HepG2 (cell line): Measurements from ENCODE around the gene CFD. TPM values are rescaled to one million over a fixed set of nuclear protein-coding genes. Genes with fewer than 3 reads are reported as not detected.

ENCODE experiments used
- ATAC-seq: fragments of 200-7000 bp; cut with Tn5 transposase; 3 replicates; pipeline ENCODE4 v1.9.1; 2020; ENCODE audit warnings: mild to moderate bottlenecking, moderate library complexity
- BruUV-seq: library from RNA; stranded (reverse); fragments of 400-500 nt; replicated peaks from 2 replicates; lab custom pipeline; 2021; lab: Mats Ljungman, UMichigan
- CTCF ChIA-PET: fragments of 300-600 bp; formaldehyde crosslinking; extraction: SDS; loops from one replicate; lab custom pipeline; 2021; ENCODE audit warnings: low total read pairs, inconsistent platforms, low intra/inter-chr PET ratio; lab: Yijun Ruan, JAX
- POLR2A ChIA-PET: fragments of 350-600 bp; sonication (Branson Sonifier 250); formaldehyde crosslinking; loops from one replicate; lab custom pipeline; 2020; ENCODE audit warnings: antibody characterized with exemption, inconsistent platforms; lab: Yijun Ruan, JAX
- DNase-seq: peaks from one replicate; pipeline ENCODE4 v3.0.0-alpha.2; 2015; ENCODE audit warnings: low spot score
- FAIRE-seq: peaks from 3 replicates; lab custom pipeline; 2011; peaks lifted over from hg19 to GRCh38; lab: Jason Lieb, UNC
- H2AFZ ChIP-seq: one replicate; pipeline ENCODE4 v1.6.1; 2011; ENCODE audit warnings: low read length, inconsistent platforms
- H3K27ac ChIP-seq: fragments of 300-600 bp; 3 replicates; pipeline ENCODE4 v1.8.0; 2011; ENCODE audit warnings: mixed run types, mild to moderate bottlenecking, mixed read lengths, low read length, inconsistent platforms; ENCODE audit not compliant: insufficient read depth; ENCODE audit errors: extremely low read length
- H3K27me3 ChIP-seq, 2 experiments: fragments of 200-600 bp in 1 of 2; 2 replicates in 1 of 2; 3 replicates in 1 of 2; pipeline versions ENCODE4 v1.6.0 to v1.8.0; 2011; ENCODE audit warnings: low read length in 2 of 2, mild to moderate bottlenecking in 2 of 2, moderate library complexity in 2 of 2, inconsistent platforms in 1 of 2; ENCODE audit not compliant: insufficient read depth in 2 of 2, control insufficient read depth in 1 of 2
- H3K36me3 ChIP-seq, 2 experiments: fragments of 200-600 bp in 1 of 2; replicated peaks in 1 of 2; 2 replicates in 1 of 2; 3 replicates in 1 of 2; pipeline versions ENCODE4 v1.5.1 to v1.8.0; 2011; ENCODE audit warnings: low read length in 2 of 2, inconsistent platforms in 1 of 2; ENCODE audit not compliant: insufficient read depth in 2 of 2, control insufficient read depth in 1 of 2
- H3K4me1 ChIP-seq: 2 replicates; pipeline ENCODE4 v1.5.1; 2012; ENCODE audit warnings: low read length, inconsistent platforms; ENCODE audit not compliant: insufficient read depth
- H3K4me2 ChIP-seq: 2 replicates; pipeline ENCODE4 v1.6.0; 2011; ENCODE audit warnings: low read depth, low read length, inconsistent platforms
- H3K4me3 ChIP-seq, 3 experiments: fragments of 200-600 bp in 1 of 3; sonication (generic), shearing (Covaris generic) in 1 of 3; replicated peaks in 1 of 3; 2 replicates each; pipeline ENCODE4 v1.5.1; 2011 to 2016; ENCODE audit warnings: low read length in 3 of 3, inconsistent platforms in 2 of 3, low read depth in 2 of 3, mild to moderate bottlenecking in 2 of 3, control low read depth in 1 of 3, mixed read lengths in 1 of 3; ENCODE audit not compliant: insufficient read depth in 1 of 3
- H3K79me2 ChIP-seq: one replicate; pipeline ENCODE4 v1.6.1; 2011; ENCODE audit warnings: low read length, inconsistent platforms; ENCODE audit not compliant: insufficient read depth
- H3K9ac ChIP-seq: 2 replicates; pipeline ENCODE4 v1.6.0; 2011; ENCODE audit warnings: mild to moderate bottlenecking, low read depth, low read length, inconsistent platforms; ENCODE audit not compliant: insufficient read depth
- H3K9me3 ChIP-seq: 2 replicates; pipeline ENCODE4 v1.5.1; 2012; ENCODE audit warnings: mild to moderate bottlenecking, low read length
- H4K20me1 ChIP-seq: 2 replicates; pipeline ENCODE4 v1.6.0; 2011; ENCODE audit warnings: inconsistent platforms, mild to moderate bottlenecking, low read length, moderate library complexity; ENCODE audit not compliant: insufficient read depth
- BATF2 ChIP-seq: sonication (generic); formaldehyde crosslinking; IDR thresholded peaks from 2 replicates; pipeline ENCODE4 v1.8.0; 2022; ENCODE audit warnings: mild to moderate bottlenecking, missing genetic modification reagents, moderate library complexity
- HDAC6 ChIP-seq: fragments of 200-600 bp; sonication (generic); IDR thresholded peaks from 2 replicates; pipeline ENCODE4 v1.7.0; 2017; ENCODE audit warnings: mild to moderate bottlenecking, antibody characterized with exemption, low read length, low read depth
- HNRNPL ChIP-seq: fragments of 200-400 bp; formaldehyde crosslinking; IDR thresholded peaks from 2 replicates; pipeline ENCODE4 v1.6.1; 2017; ENCODE audit warnings: mild to moderate bottlenecking, low read depth, low read length
- HOMEZ ChIP-seq: IDR thresholded peaks from 2 replicates; pipeline ENCODE4 v1.6.1; 2016; ENCODE audit warnings: low read depth
- KLF13 ChIP-seq: sonication (generic); formaldehyde crosslinking; IDR thresholded peaks from 2 replicates; pipeline ENCODE4 v1.4.0; 2020; ENCODE audit warnings: mild to moderate bottlenecking, missing genetic modification reagents
- MAX ChIP-seq: IDR thresholded peaks from 2 replicates; pipeline ENCODE4 v1.6.1; 2012; ENCODE audit warnings: inconsistent platforms
- MYPOP ChIP-seq: sonication (generic); formaldehyde crosslinking; IDR thresholded peaks from 2 replicates; pipeline ENCODE4 v1.8.1; 2023; ENCODE audit warnings: mild to moderate bottlenecking, moderate library complexity, missing genetic modification reagents
- NFIC ChIP-seq: IDR thresholded peaks from 2 replicates; pipeline ENCODE4 v1.6.1; 2012; ENCODE audit warnings: mild to moderate bottlenecking, low read length, inconsistent platforms
- POLR2AphosphoS2 ChIP-seq: IDR thresholded peaks from 2 replicates; pipeline ENCODE4 v1.6.1; 2011; ENCODE audit warnings: low read depth, low read length, improper control_type of control experiment
- RBAK ChIP-seq: sonication (generic); formaldehyde crosslinking; IDR thresholded peaks from 2 replicates; pipeline ENCODE4 v1.5.1; 2020; ENCODE audit warnings: mild to moderate bottlenecking, missing genetic modification reagents
- SOX13 ChIP-seq, 3 experiments: fragments of 450-650 bp in 1 of 3; sonication (generic) in 1 of 3; formaldehyde crosslinking in 1 of 3; IDR thresholded peaks in 2 of 3; conservative IDR thresholded peaks in 1 of 3; 2 replicates each; pipeline versions ENCODE4 v1.5.0 to v1.6.1; 2016 to 2020; ENCODE audit warnings: antibody characterized with exemption in 1 of 3, mild to moderate bottlenecking in 1 of 3, missing compliant biosample characterization in 1 of 3, missing genetic modification reagents in 1 of 3, moderate library complexity in 1 of 3
- TMF1 ChIP-seq: sonication (generic); formaldehyde crosslinking; IDR thresholded peaks from 2 replicates; pipeline ENCODE4 v1.8.1; 2022; ENCODE audit warnings: low read depth, missing genetic modification reagents
- ZFP90 ChIP-seq: sonication (generic); formaldehyde crosslinking; IDR thresholded peaks from 2 replicates; pipeline ENCODE4 v1.8.0; 2022; ENCODE audit warnings: missing genetic modification reagents, mild to moderate bottlenecking, inconsistent platforms, borderline replicate concordance
- ZNF230 ChIP-seq: sonication (generic); formaldehyde crosslinking; IDR thresholded peaks from 2 replicates; pipeline ENCODE4 v1.4.0; 2020; ENCODE audit warnings: mild to moderate bottlenecking, missing genetic modification reagents
- ZNF30 ChIP-seq: sonication (generic); formaldehyde crosslinking; IDR thresholded peaks from 2 replicates; pipeline ENCODE4 v1.5.0; 2020; ENCODE audit warnings: mild to moderate bottlenecking, missing genetic modification reagents
- ZNF512B ChIP-seq: sonication (generic); formaldehyde crosslinking; IDR thresholded peaks from 2 replicates; pipeline ENCODE4 v1.5.1; 2020; ENCODE audit warnings: missing genetic modification reagents, mild to moderate bottlenecking, borderline replicate concordance
- ZNF790 ChIP-seq: sonication (generic); formaldehyde crosslinking; IDR thresholded peaks from 2 replicates; pipeline ENCODE4 v1.8.0; 2022; ENCODE audit warnings: missing genetic modification reagents, mild to moderate bottlenecking, borderline replicate concordance
- WGBS: methylation state at CpG from one replicate; pipeline ENCODE4 v1.1.6; 2017; ENCODE audit warnings: low lambda C conversion rate; 5-methylcytosine and 5-hydroxymethylcytosine counted together
- in situ Hi-C: cut with HindIII; loops from 2 replicates; pipeline ENCODE4 v1.10.0; 2017; ENCODE audit warnings: low pct_unique_long_range_greater_than_20kb; ENCODE audit not compliant: extremely low pct_ligation_motif_present
- intact Hi-C: fragments of 100-400 bp; cut with micrococcal nuclease; formaldehyde crosslinking; loops from one replicate; pipeline ENCODE4 v1.10.0; 2022; ENCODE audit not compliant: unreplicated experiment
- polyA plus RNA-seq, 8 experiments: library from polyadenylated mRNA; depleted of rRNA in 3 of 8; stranded (reverse) in 7 of 8; unstranded in 1 of 8; fragments of >200 nt; fragmentation: Illumina TruSeq in 4 of 8; extraction: Trizol in 4 of 8; gene quantifications; 2 replicates each; pipeline versions ENCODE4 v1.2.1 to v1.2.3, GENCODE V29; 2011 to 2016; ENCODE audit warnings: low read depth in 4 of 8, missing spikeins in 1 of 8, mixed read lengths in 1 of 8; ENCODE audit not compliant: insufficient read depth in 1 of 8
- total RNA-seq, 5 experiments: library from RNA; depleted of rRNA; stranded (reverse); fragments of >200 nt; fragmentation: Illumina TruSeq; extraction: Trizol; gene quantifications; 2 replicates each; pipeline ENCODE4 v1.2.3, GENCODE V29; 2016; ENCODE audit warnings: low read depth in 1 of 5

CFD gene
- total and polyA plus RNA-seq, 2 of the 13 experiments (the other 11 are each of a cell fraction or from before 2014, with no cell fraction given), result 2.3 to 4.6 TPM

GRCh38 chr19:815079-815774 is 44.2 kb upstream of the CFD start:
- ATAC-seq (peak; percentile 20), DNase-seq (no peak), FAIRE-seq (no peak)
- Histone ChIP-seq H3K4me2 (no peak overlapping the region), H3K27ac (no peak overlapping the region), H3K27me3 (no peaks in the 10 kb centered on the region), H3K79me2 (no peaks in the 10 kb centered on the region), H3K4me1 (no peaks in the 10 kb centered on the region), H2AFZ (no peak overlapping the region), H3K9me3 (no peaks in the 10 kb centered on the region), H3K4me3 (no peak overlapping the region), H3K36me3 (peaks cover 7 to 18% of the 10 kb centered on the region in 2 experiments; a peak in 4 of 5 replicates), H3K9ac (no peak overlapping the region), H4K20me1 (peaks cover 18% of the 10 kb centered on the region; the same call in 1 of the 2 replicates)
- ChIA-PET CTCF (no interaction called here), POLR2A (interaction anchor here (1.1 kb wide), 1 partner anchor 18 kb away, joined by 3 read pairs; no protein-coding TSS in a partner anchor)
- BruUV-seq, result no TSS peak
- 97% methylated on average over 18 of the region's 47 CpGs for WGBS
- in situ Hi-C loops, result no loop called here
- intact Hi-C loops, result no loop called here
- 0 out of 2 replicates have a peak, but pooled peaks have one; percentile 25 for TF ChIP-seq POLR2AphosphoS2
- TF ChIP-seq MAX, result no peak
- no peak for TF ChIP-seq HOMEZ (CRISPR knock-in tag)
- no peak for TF ChIP-seq KLF13 (CRISPR knock-in tag)
- no peak for TF ChIP-seq ZNF230 (CRISPR knock-in tag)
- TF ChIP-seq HDAC6, result no peak
- TF ChIP-seq HNRNPL, result peak; percentile 92
- no peak for TF ChIP-seq RBAK (CRISPR knock-in tag)
- TF ChIP-seq TMF1 (CRISPR knock-in tag), result no peak
- no peak for TF ChIP-seq ZNF512B (CRISPR knock-in tag)
- no peak for TF ChIP-seq MYPOP
- TF ChIP-seq ZNF790 (CRISPR knock-in tag), result no peak
- TF ChIP-seq NFIC, result no peak
- no peak for TF ChIP-seq SOX13 (IDR thresholded peaks at IDR 0.05)
- TF ChIP-seq SOX13 (CRISPR knock-in tag; conservative IDR thresholded peaks at IDR 0.05 in 1 of 2, IDR thresholded peaks at IDR 0.05 in 1 of 2), result peak in 1 of 2 experiments; percentile 84; a peak in 1 of 4 replicates
- TF ChIP-seq ZFP90, result no peak
- no peak for TF ChIP-seq BATF2 (CRISPR knock-in tag)
- TF ChIP-seq ZNF30, result no peak
